Stimulated activated CD8-positive, alpha-beta memory T cell treated with anti-CD3 and anti-CD28 coated beads, Interleukin-4, amount 100 ng/mL, for 24 hours (primary cell): ENCODE results near the gene LAMP1.
"Not testable (repeated sequence)": the region's sequence is repeated elsewhere in the genome, so short reads cannot be mapped to it uniquely, and the experiment has no call there.

Source experiments
- DNase-seq: peaks from one replicate; pipeline ENCODE4 v3.0.0-alpha.2; 2020; ENCODE audit warnings: low read depth

The LAMP1 gene, protein sequence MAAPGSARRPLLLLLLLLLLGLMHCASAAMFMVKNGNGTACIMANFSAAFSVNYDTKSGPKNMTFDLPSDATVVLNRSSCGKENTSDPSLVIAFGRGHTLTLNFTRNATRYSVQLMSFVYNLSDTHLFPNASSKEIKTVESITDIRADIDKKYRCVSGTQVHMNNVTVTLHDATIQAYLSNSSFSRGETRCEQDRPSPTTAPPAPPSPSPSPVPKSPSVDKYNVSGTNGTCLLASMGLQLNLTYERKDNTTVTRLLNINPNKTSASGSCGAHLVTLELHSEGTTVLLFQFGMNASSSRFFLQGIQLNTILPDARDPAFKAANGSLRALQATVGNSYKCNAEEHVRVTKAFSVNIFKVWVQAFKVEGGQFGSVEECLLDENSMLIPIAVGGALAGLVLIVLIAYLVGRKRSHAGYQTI

GRCh38 chr13:113296823-113297369 is at the start of gene LAMP1:
TSS of gene LAMP1 (plus strand) at chr13:113297239. CDS start at chr13:113297435, 196 bp downstream.
- DNase-seq: peak; percentile 99

GRCh38 chr13:113252516-113253095 is 44.4 kb upstream of the LAMP1 start:
- DNase-seq: no peak

GRCh38 chr13:113257908-113258307 is 39.1 kb upstream of the LAMP1 start:
- DNase-seq: not testable (repeated sequence)

- no peak for DNase-seq
Measured at GRCh38 chr13:113258321-113259054, 38.6 kb upstream of the LAMP1 start.

GRCh38 chr13:113260996-113261395 is 36.0 kb upstream of the LAMP1 start:
- DNase-seq: no peak

GRCh38 chr13:113263016-113263415 is 34.0 kb upstream of the LAMP1 start:
- not testable (repeated sequence) for DNase-seq

- no peak for DNase-seq
Measured at GRCh38 chr13:113267642-113268405, 29.2 kb upstream of the LAMP1 start.

- no peak for DNase-seq
Measured at GRCh38 chr13:113272031-113272430, 25.0 kb upstream of the LAMP1 start.

GRCh38 chr13:113272701-113273181 is 24.3 kb upstream of the LAMP1 start:
- no peak for DNase-seq

DNA sequence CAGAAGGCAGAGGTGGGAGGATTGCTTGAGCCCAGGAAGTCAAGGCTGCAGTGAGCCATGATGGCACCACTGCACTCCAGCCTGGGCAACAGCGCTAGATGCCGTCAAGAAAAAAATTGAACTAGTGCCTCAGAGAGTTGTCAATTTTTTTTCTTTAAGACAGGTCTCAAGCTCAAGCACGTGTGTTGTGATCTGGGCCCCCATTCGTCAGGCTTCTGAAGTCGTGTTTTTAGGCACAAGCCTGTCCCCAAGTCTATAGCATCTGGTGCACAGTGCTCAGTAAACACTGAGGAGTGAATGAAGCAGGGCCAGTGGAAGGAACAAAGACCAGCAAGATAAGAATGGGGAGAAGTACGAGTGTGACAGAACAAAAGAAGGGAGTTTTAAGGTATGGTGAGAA is 23.7 kb upstream of the LAMP1 start:
- no peak for DNase-seq

DNA sequence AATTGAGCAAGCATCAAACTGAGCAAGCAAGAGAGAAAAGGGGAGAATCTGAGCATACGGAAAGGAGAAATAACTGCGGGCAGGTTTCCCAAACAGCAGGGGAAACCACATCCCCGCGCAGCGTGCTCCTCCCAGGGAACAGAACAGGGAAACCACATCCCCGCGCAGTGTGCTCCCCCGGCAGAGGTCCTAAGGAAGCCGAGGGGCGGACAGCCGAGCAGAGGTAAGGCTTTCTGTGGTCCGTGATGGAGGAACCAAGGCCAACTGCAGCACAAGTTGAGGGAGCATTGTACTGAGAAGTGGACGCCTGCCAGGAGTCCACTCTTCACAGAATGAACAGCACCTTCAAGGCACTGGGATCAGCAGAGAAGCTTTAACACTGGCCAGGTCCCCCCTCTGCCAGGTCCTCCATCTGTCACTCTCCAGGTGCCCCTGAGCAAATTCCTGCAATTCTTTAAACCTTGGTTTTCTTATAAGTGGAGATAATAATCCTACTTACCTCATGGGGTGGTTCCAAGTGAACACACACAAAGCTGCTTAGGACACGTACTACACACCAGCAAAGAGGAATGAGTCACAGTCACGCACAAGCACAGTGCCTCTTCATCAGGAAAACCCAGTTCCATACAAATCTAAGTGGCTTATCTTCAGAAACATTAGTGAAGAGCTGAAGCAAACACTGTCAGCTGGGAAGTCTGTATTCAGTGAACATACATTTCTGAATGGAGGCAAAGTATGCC is 23.0 kb upstream of the LAMP1 start:
- DNase-seq: no peak

GRCh38 chr13:113274721-113275120 is 22.3 kb upstream of the LAMP1 start:
- no peak for DNase-seq

DNA sequence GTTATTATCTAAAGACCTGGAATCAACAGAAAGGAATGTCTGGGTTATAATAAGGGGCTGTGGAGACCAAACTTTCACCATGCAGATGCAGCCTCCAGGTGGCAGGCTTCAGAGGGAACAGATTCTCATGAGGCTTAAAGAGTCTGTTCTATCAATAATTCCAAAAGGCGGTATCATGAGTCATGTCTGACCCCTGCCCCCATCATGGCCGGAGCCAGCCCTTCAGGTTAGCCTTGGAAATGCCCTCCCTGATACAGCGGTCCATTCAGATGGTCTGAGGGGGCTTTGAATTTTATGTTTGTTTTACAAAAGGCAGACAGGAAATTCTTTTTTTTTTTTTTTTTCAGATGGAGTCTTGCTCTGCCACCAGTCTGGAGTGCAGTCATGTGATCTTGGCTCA is 21.7 kb upstream of the LAMP1 start:
- peak; percentile 9 for DNase-seq

DNA sequence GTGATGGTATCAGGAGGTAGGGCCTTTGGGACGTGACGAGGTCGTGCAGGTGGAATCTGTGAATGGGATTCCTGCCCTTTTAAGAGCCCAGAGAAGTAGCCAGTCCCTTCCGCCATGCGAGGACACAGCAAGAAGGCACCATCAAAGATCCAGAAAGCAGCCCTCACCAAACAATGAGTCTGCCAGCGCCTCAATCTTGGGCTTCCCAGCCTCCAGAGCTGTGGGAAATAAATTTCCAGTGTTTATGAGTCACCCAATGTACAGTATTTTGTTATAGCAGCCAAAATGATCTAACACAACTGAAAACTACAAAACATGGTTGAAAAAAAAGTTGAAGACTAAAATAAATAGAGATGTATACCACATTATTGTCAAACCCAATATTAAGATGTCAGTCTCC is 16.9 kb upstream of the LAMP1 start:
- no peak for DNase-seq

DNA sequence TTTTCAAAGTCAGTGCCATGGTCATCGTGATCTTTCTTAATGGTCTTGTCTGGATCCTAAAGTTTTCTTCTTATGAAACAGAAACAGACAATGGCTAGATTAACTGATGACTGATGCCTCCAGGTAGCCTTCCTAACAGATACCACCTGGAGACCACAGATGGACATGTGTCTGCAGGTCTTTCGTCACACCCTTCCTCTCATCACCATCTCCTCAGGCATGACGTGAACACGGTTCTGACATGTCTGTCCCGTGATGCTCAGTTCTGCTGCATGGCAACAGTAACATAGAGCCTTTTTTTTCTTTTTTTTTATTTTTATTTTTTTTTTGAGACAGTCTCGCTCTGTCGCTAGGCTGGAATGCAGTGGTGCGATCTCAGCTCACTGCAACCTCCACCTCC is 13.1 kb upstream of the LAMP1 start:
- no peak for DNase-seq

DNA sequence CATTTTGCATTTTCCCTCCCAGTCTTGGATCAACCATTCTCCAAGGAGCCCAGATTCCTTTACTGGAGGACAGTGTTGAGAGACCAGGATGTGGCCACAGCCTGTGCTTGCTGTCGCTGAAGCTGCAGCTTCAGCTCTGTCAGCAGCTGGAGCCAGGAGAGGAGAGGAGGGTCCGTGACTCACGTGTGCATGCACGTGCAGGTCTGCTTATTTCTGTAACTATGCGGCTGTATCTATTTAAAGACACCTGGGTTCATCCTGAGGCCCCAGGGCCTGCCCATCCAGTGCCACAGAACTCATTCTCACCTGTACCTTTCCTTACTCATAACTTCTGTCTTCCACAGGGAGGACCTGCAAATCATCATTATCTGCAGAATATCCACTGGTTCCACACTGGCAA is 8.2 kb upstream of the LAMP1 start:
- DNase-seq: no peak

DNA sequence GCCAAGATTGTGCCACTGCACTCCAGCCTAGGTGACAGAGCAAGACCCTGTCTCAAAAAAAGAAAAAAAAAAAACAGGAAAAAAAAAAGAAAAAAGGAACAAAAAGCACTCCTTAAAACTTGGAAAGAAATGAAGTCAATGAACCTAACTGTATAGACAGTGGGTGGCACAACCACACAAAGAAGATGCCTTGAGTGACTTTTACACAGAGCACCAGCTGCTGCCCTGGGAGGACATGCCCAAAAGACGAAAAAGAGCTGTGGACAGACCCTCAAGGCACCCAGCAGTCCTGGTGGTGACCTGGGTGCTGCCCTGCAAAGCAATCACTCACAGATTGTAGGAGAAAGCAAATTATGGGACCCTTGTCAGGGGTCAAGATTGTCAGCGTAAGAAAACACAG is 5.9 kb upstream of the LAMP1 start:
- no peak for DNase-seq

DNA sequence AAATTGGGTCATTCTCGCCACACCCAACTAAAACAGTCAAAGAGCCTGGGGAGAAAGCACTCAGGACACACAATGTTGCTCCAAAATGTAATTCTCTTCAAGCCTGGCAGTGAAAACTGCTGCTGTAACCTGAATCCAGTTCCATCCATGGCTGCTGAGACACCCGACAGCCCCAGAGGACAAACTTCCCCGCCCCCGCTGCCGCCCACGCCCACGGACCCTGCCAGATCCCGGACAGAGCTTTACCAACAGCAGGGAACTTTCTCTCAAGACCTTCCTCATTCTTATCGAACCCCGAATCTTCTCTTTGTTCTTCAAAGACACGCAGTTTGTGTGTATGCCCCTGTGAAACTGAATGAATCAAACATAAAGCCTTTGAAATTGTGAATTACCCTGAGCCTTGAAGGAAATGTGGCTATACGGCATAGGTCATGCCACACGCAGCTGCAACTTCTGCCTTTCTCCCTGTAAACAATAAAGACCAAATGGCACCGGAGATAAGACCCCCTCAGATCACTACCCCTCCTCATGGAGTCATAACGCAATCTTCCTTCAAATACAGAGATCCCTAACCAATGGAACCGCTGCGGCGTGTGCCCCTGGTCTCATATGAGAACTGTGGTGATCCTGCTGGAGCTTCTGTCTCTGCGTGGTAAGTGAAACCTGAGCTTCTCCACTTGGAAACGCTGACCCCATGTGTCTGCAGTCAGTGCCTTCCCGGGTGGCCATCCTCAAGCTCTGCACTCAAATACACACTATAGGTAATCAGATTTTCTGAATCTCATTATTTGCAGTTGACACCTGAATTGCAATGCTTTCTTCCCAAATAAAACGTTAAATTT is 4.8 kb upstream of the LAMP1 start:
- no peak for DNase-seq

DNA sequence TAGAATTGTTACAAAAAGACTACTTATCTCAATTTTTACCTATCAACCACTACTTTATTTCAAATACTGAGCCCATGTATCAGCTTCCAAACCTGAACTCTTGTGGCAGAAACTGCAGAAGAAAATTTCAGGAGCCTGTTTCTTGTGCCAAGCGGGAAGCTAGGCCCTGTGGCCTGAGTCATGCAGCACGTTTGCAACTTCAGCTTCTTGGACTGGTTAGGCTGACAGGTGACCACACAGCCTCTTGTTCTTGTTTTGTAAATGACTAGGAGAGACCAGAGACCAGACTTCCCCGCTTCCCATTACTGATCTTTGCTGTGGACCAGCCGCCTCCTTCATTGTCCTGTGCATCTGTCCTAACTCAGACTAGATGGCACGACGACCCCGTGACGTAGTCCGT is 3.4 kb upstream of the LAMP1 start:
- no peak for DNase-seq

DNA sequence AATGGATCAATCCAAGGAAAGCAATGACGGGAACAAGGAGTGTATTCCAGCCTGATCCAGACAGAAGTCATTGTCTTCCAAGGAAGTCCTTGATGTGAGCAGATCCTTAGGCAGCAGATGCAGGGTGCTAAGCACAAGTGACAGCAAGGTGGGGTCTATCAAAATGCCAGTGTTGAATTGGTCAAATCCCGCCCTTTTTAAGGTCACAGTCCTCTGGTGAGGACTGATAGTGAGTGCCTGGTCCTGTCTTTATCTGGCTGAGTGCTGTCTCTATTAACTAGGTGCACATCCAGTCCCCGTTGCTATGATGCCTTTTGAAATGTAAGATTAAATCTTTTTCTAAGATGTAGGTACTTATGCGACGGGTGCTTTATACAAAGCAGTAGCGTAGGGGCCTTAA is 1.3 kb upstream of the LAMP1 start:
- no peak for DNase-seq
